HL-60 (cell line): ENCODE data around the gene TTC8.

Source experiments
- POLR2AphosphoS5 ChIP-seq: IDR thresholded peaks from 2 replicates; pipeline ENCODE4 v1.6.1; 2012; ENCODE audit warnings: low read depth
- TF ChIP-seq, protein P1 (sequence below): IDR thresholded peaks from one replicate; pipeline ENCODE4 v1.5.1; 2011; ENCODE audit warnings: low read length, control low read depth, inconsistent platforms; ENCODE audit not compliant: insufficient read depth

DNA sequence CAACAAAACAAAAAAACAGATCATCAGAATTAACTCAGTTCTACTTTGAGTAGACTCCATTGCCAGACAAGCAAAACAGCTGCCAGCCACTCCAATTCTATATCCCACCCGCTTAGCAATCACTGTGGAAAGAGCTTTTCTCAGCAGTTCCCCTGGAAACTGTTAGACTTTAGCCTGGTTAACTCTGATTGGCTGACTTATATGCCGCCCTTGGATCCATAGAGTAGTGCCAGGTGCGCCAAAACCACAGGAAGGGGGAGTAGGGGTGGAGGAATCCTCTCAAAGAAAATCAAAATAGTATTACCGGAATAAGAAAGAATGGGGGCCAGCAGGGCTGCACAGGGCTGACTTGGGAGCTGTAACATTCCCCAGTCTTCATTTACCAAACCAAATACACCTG lies 26.3 kb upstream of the TTC8 start:
- TF ChIP-seq, protein P1, sequence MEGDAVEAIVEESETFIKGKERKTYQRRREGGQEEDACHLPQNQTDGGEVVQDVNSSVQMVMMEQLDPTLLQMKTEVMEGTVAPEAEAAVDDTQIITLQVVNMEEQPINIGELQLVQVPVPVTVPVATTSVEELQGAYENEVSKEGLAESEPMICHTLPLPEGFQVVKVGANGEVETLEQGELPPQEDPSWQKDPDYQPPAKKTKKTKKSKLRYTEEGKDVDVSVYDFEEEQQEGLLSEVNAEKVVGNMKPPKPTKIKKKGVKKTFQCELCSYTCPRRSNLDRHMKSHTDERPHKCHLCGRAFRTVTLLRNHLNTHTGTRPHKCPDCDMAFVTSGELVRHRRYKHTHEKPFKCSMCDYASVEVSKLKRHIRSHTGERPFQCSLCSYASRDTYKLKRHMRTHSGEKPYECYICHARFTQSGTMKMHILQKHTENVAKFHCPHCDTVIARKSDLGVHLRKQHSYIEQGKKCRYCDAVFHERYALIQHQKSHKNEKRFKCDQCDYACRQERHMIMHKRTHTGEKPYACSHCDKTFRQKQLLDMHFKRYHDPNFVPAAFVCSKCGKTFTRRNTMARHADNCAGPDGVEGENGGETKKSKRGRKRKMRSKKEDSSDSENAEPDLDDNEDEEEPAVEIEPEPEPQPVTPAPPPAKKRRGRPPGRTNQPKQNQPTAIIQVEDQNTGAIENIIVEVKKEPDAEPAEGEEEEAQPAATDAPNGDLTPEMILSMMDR, result no peak
- no peak for TF ChIP-seq POLR2AphosphoS5
